SK-N-SH (cell line): ENCODE data around the gene TANC2. TPM values are rescaled to one million over a fixed set of nuclear protein-coding genes. Genes with fewer than 3 reads are reported as not detected.

ENCODE experiments used
- CTCF ChIA-PET: fragments of 300-600, 350-600 bp; formaldehyde crosslinking; extraction: SDS; loops from one replicate; lab custom pipeline; 2021; lab: Yijun Ruan, JAX
- POLR2A ChIA-PET: fragments of 350-600 bp; sonication (Branson Sonifier 250); formaldehyde crosslinking; extraction: SDS; loops from one replicate; lab custom pipeline; 2020; ENCODE audit warnings: antibody characterized with exemption, inconsistent platforms; lab: Yijun Ruan, JAX
- DNase-seq: peaks from one replicate; pipeline ENCODE4 v3.0.0; 2012
- H2AFZ ChIP-seq: fragments of 200-600 bp; sonication (generic); 2 replicates; pipeline ENCODE4 v1.8.1; 2016; ENCODE audit warnings: antibody characterized with exemption, mild to moderate bottlenecking, low read depth
- H3F3A ChIP-seq: fragments of 200-600 bp; sonication (generic); replicated peaks from 2 replicates; pipeline ENCODE3; 2016; ENCODE audit warnings: antibody characterized with exemption, mild to moderate bottlenecking; ENCODE audit not compliant: insufficient read depth
- H3K27ac ChIP-seq, 2 experiments: fragments of 200-500 bp in 1 of 2; fragments of 200-600 bp in 1 of 2; sonication (Bioruptor generic) in 1 of 2; sonication (generic), shearing (Covaris generic) in 1 of 2; 2 replicates each; pipeline versions ENCODE4 v1.5.1 to v1.6.1; 2014 to 2016; ENCODE audit warnings: low read depth in 2 of 2, inconsistent platforms in 1 of 2, low read length in 1 of 2, mild to moderate bottlenecking in 1 of 2, mixed read lengths in 1 of 2
- H3K27me3 ChIP-seq: fragments of 200-600 bp; sonication (generic), shearing (Covaris generic); 2 replicates; pipeline ENCODE4 v1.6.1; 2016; ENCODE audit warnings: mixed run types; ENCODE audit not compliant: insufficient read depth
- H3K36me3 ChIP-seq, 2 experiments: fragments of 200-500 bp in 1 of 2; fragments of 200-600 bp in 1 of 2; sonication (Bioruptor generic) in 1 of 2; sonication (generic) in 1 of 2; replicated peaks in 1 of 2; 2 replicates each; pipeline versions ENCODE3 to v1.5.1; 2014 to 2016; ENCODE audit warnings: low read length in 1 of 2, mild to moderate bottlenecking in 1 of 2; ENCODE audit not compliant: insufficient read depth in 2 of 2, control insufficient read depth in 1 of 2
- H3K4me1 ChIP-seq, 2 experiments: fragments of 200-500 bp in 1 of 2; fragments of 200-600 bp in 1 of 2; sonication (Bioruptor generic) in 1 of 2; sonication (generic), shearing (Covaris generic) in 1 of 2; 2 replicates each; pipeline versions ENCODE4 v1.5.1 to v1.6.1; 2014 to 2016; ENCODE audit warnings: low read depth in 1 of 2, low read length in 1 of 2, mixed run types in 1 of 2; ENCODE audit not compliant: insufficient read depth in 2 of 2, control insufficient read depth in 1 of 2
- H3K4me2 ChIP-seq: fragments of 200-600 bp; sonication (generic), shearing (Covaris generic); 2 replicates; pipeline ENCODE4 v1.6.1; 2017; ENCODE audit warnings: mixed run types
- H3K4me3 ChIP-seq, 2 experiments: fragments of 200-500 bp in 1 of 2; fragments of 200-600 bp in 1 of 2; sonication (Bioruptor generic) in 1 of 2; sonication (generic), shearing (Covaris generic) in 1 of 2; 2 replicates each; pipeline versions ENCODE4 v1.5.1 to v1.8.1; 2014 to 2016; ENCODE audit warnings: low read depth in 2 of 2, inconsistent platforms in 1 of 2, low read length in 1 of 2, mild to moderate bottlenecking in 1 of 2, mixed read lengths in 1 of 2, moderate library complexity in 1 of 2
- H3K79me2 ChIP-seq: fragments of 200-600 bp; sonication (generic); 2 replicates; pipeline ENCODE4 v1.8.1; 2017; ENCODE audit warnings: mild to moderate bottlenecking; ENCODE audit not compliant: insufficient read depth
- H3K9ac ChIP-seq: fragments of 200-600 bp; sonication (generic); 2 replicates; pipeline ENCODE4 v1.6.1; 2017; ENCODE audit warnings: mixed run types
- H3K9me2 ChIP-seq: fragments of 200-600 bp; sonication (generic); 2 replicates; pipeline ENCODE4 v1.6.1; 2017; ENCODE audit warnings: mixed run types
- H3K9me3 ChIP-seq: fragments of 200-600 bp; sonication (generic); 2 replicates; pipeline ENCODE4 v1.6.1; 2017; ENCODE audit warnings: mixed run types, mild to moderate bottlenecking, moderate library complexity
- H4K20me1 ChIP-seq: fragments of 200-600 bp; sonication (generic); 2 replicates; pipeline ENCODE4 v1.6.1; 2017; ENCODE audit warnings: mild to moderate bottlenecking, mixed run types; ENCODE audit not compliant: insufficient read depth
- EP300 ChIP-seq, 2 experiments: IDR thresholded peaks; 2 replicates each; pipeline versions ENCODE4 v1.4.0 to v1.6.1; 2012; ENCODE audit warnings: borderline replicate concordance in 1 of 2, low read depth in 1 of 2, low read length in 1 of 2
- FOXJ3 ChIP-seq: sonication (generic); formaldehyde crosslinking; IDR thresholded peaks from 2 replicates; pipeline ENCODE4 v1.5.1; 2020; ENCODE audit warnings: mild to moderate bottlenecking, missing genetic modification reagents
- GATA2 ChIP-seq: sonication (generic); formaldehyde crosslinking; IDR thresholded peaks from 2 replicates; pipeline ENCODE4 v1.5.0; 2020; ENCODE audit warnings: mild to moderate bottlenecking, missing genetic modification reagents
- MEF2A ChIP-seq: IDR thresholded peaks from 2 replicates; pipeline ENCODE4 v1.4.0; 2012; ENCODE audit warnings: low read depth, borderline replicate concordance
- MXI1 ChIP-seq: IDR thresholded peaks from 2 replicates; pipeline ENCODE4 v1.6.1; 2012; ENCODE audit warnings: mild to moderate bottlenecking, low read depth, low read length, improper control_type of control experiment
- POLR2AphosphoS5 ChIP-seq: IDR thresholded peaks from 2 replicates; pipeline ENCODE4 v1.6.1; 2012; ENCODE audit warnings: low read depth, low read length
- RCOR1 ChIP-seq: fragments of 150-350 bp; IDR thresholded peaks from 2 replicates; pipeline ENCODE4 v1.6.1; 2017; ENCODE audit warnings: antibody characterized with exemption, low read length
- RFX5 ChIP-seq: IDR thresholded peaks from 2 replicates; pipeline ENCODE4 v1.6.1; 2012; ENCODE audit warnings: mild to moderate bottlenecking, improper control_type of control experiment, low read length
- TCF12 ChIP-seq: IDR thresholded peaks from 2 replicates; pipeline ENCODE4 v1.4.0; 2012
- USF1 ChIP-seq: IDR thresholded peaks from 2 replicates; pipeline ENCODE4 v1.4.0; 2012; ENCODE audit warnings: low read depth, borderline replicate concordance
- USF2 ChIP-seq: fragments of 150-350 bp; IDR thresholded peaks from 2 replicates; pipeline ENCODE4 v1.6.1; 2017; ENCODE audit warnings: antibody characterized with exemption, low read length, low read depth, borderline replicate concordance
- WGBS: methylation state at CpG from one replicate; pipeline ENCODE4 v1.1.6; 2017; ENCODE audit warnings: low lambda C conversion rate; 5-methylcytosine and 5-hydroxymethylcytosine counted together
- polyA plus RNA-seq, 3 experiments: library from polyadenylated mRNA; depleted of rRNA; stranded (reverse); fragments of >200 nt; gene quantifications; 2 replicates each; pipeline ENCODE4 v1.2.3, GENCODE V29; 2012
- TF ChIP-seq, protein P1 (sequence below): IDR thresholded peaks from 2 replicates; pipeline ENCODE4 v1.4.0; 2012; ENCODE audit warnings: low read depth
- TF ChIP-seq, protein P2 (sequence below): IDR thresholded peaks from 2 replicates; pipeline ENCODE4; 2012
- TF ChIP-seq, protein P3 (sequence below): fragments of 150-350 bp; IDR thresholded peaks from 2 replicates; pipeline ENCODE4 v1.6.1; 2016; ENCODE audit warnings: mild to moderate bottlenecking, low read depth, low read length
- TF ChIP-seq, protein P4 (sequence below): IDR thresholded peaks from 2 replicates; pipeline ENCODE4 v1.6.1; 2012; ENCODE audit warnings: mild to moderate bottlenecking, low read depth, low read length, moderate library complexity
- TF ChIP-seq, protein P5 (sequence below): fragments of 200-600 bp; sonication (generic); IDR thresholded peaks from 2 replicates; pipeline ENCODE4 v1.6.1; 2017; ENCODE audit warnings: antibody characterized with exemption, mild to moderate bottlenecking, moderate library complexity

TANC2 gene
- polyA plus RNA-seq, 1 of the 3 experiments (the other 2 are of a cell fraction) = 23.0 TPM

DNA sequence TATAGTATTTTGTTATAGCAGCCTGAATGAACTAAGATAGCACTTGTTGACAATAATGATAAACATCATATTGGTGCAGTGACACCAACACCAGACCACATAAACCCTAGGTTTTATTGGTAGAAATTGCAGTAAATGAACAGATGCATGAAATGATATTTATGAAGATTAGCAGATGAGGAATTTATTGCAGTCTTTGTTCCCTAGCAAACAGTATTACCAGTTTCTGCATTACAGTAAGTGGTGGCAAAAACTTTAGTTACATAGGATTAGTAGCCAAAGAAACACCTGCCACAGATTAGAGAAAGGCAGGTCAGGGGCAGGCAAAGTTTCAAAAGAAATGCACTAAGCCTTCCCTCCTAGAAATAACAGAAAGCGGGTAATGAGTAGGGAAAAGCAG, 17.7 kb upstream of the TANC2 start:
- H3K9ac ChIP-seq = no peak overlapping the region
- no peak overlapping the region for H3K4me2 ChIP-seq
- H4K20me1 ChIP-seq = no peaks in the 10 kb centered on the region
- no peak overlapping the region for H3K27ac ChIP-seq
- no peak overlapping the region for H2AFZ ChIP-seq
- TF ChIP-seq EP300 (IDR thresholded peaks at IDR 0.05; ENCODE audit: borderline replicate concordance in 1 of 2, low read depth in 1 of 2, low read length in 1 of 2) (no peak), TCF12 (no peak), USF1 (no peak), RCOR1 (no peak), MEF2A (no peak), GATA2 (no peak), MXI1 (no peak), POLR2AphosphoS5 (no peak), RFX5 (no peak), FOXJ3 (CRISPR knock-in tag) (no peak), USF2 (no peak)
- TF ChIP-seq, protein P1, sequence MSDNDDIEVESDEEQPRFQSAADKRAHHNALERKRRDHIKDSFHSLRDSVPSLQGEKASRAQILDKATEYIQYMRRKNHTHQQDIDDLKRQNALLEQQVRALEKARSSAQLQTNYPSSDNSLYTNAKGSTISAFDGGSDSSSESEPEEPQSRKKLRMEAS = no peak
- TF ChIP-seq, protein P2, sequence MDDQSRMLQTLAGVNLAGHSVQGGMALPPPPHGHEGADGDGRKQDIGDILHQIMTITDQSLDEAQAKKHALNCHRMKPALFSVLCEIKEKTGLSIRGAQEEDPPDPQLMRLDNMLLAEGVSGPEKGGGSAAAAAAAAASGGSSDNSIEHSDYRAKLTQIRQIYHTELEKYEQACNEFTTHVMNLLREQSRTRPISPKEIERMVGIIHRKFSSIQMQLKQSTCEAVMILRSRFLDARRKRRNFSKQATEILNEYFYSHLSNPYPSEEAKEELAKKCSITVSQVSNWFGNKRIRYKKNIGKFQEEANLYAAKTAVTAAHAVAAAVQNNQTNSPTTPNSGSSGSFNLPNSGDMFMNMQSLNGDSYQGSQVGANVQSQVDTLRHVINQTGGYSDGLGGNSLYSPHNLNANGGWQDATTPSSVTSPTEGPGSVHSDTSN = no peak
- TF ChIP-seq, protein P3, sequence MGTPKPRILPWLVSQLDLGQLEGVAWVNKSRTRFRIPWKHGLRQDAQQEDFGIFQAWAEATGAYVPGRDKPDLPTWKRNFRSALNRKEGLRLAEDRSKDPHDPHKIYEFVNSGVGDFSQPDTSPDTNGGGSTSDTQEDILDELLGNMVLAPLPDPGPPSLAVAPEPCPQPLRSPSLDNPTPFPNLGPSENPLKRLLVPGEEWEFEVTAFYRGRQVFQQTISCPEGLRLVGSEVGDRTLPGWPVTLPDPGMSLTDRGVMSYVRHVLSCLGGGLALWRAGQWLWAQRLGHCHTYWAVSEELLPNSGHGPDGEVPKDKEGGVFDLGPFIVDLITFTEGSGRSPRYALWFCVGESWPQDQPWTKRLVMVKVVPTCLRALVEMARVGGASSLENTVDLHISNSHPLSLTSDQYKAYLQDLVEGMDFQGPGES = no peak
- TF ChIP-seq, protein P4, sequence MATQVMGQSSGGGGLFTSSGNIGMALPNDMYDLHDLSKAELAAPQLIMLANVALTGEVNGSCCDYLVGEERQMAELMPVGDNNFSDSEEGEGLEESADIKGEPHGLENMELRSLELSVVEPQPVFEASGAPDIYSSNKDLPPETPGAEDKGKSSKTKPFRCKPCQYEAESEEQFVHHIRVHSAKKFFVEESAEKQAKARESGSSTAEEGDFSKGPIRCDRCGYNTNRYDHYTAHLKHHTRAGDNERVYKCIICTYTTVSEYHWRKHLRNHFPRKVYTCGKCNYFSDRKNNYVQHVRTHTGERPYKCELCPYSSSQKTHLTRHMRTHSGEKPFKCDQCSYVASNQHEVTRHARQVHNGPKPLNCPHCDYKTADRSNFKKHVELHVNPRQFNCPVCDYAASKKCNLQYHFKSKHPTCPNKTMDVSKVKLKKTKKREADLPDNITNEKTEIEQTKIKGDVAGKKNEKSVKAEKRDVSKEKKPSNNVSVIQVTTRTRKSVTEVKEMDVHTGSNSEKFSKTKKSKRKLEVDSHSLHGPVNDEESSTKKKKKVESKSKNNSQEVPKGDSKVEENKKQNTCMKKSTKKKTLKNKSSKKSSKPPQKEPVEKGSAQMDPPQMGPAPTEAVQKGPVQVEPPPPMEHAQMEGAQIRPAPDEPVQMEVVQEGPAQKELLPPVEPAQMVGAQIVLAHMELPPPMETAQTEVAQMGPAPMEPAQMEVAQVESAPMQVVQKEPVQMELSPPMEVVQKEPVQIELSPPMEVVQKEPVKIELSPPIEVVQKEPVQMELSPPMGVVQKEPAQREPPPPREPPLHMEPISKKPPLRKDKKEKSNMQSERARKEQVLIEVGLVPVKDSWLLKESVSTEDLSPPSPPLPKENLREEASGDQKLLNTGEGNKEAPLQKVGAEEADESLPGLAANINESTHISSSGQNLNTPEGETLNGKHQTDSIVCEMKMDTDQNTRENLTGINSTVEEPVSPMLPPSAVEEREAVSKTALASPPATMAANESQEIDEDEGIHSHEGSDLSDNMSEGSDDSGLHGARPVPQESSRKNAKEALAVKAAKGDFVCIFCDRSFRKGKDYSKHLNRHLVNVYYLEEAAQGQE = no peak
- TF ChIP-seq, protein P5, sequence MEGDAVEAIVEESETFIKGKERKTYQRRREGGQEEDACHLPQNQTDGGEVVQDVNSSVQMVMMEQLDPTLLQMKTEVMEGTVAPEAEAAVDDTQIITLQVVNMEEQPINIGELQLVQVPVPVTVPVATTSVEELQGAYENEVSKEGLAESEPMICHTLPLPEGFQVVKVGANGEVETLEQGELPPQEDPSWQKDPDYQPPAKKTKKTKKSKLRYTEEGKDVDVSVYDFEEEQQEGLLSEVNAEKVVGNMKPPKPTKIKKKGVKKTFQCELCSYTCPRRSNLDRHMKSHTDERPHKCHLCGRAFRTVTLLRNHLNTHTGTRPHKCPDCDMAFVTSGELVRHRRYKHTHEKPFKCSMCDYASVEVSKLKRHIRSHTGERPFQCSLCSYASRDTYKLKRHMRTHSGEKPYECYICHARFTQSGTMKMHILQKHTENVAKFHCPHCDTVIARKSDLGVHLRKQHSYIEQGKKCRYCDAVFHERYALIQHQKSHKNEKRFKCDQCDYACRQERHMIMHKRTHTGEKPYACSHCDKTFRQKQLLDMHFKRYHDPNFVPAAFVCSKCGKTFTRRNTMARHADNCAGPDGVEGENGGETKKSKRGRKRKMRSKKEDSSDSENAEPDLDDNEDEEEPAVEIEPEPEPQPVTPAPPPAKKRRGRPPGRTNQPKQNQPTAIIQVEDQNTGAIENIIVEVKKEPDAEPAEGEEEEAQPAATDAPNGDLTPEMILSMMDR = no peak
- H3K9me2 ChIP-seq = no peaks in the 10 kb centered on the region
- 97% methylated on average over 1 of the region's 1 CpG for WGBS
- DNase-seq = no peak
- no peaks in the 10 kb centered on the region for H3K9me3 ChIP-seq
- no peaks in the 10 kb centered on the region for H3K4me1 ChIP-seq
- ChIA-PET POLR2A (no interaction called here), CTCF (interaction anchor here (1.4 kb wide), 1 partner anchor 10 kb away, joined by 4 read pairs; no protein-coding TSS in a partner anchor)
- no peaks in the 10 kb centered on the region for H3F3A ChIP-seq
- H3K27me3 ChIP-seq = no peaks in the 10 kb centered on the region; the same call in 1 of the 2 replicates
- H3K79me2 ChIP-seq = no peaks in the 10 kb centered on the region
- H3K4me3 ChIP-seq = no peak overlapping the region
- H3K36me3 ChIP-seq = no peaks in the 10 kb centered on the region
